H9 (cell line): ENCODE data around the gene CSTPP1. TPM values are rescaled to one million over a fixed set of nuclear protein-coding genes. Genes with fewer than 3 reads are reported as not detected.

ENCODE experiments used
- DNase-seq: peaks from one replicate; pipeline ENCODE4 v3.0.0-alpha.2; 2017
- H2AFZ ChIP-seq: one replicate; pipeline ENCODE4 v1.6.1; 2013; ENCODE audit warnings: mild to moderate bottlenecking, low read length, control low read depth, moderate library complexity
- H2AK5ac ChIP-seq: 2 replicates; pipeline ENCODE4 v1.6.1; 2013; ENCODE audit warnings: low read length, control low read depth, mixed read lengths; ENCODE audit not compliant: insufficient read length
- H2BK120ac ChIP-seq: one replicate; pipeline ENCODE4 v1.6.1; 2013; ENCODE audit warnings: low read depth, mild to moderate bottlenecking, low read length, control low read depth, inconsistent platforms; ENCODE audit not compliant: poor library complexity, severe bottlenecking
- H2BK12ac ChIP-seq: 2 replicates; pipeline ENCODE4 v1.6.1; 2013; ENCODE audit warnings: low read length, control low read depth, mixed read lengths, low read depth; ENCODE audit not compliant: insufficient read length
- H2BK15ac ChIP-seq: 2 replicates; pipeline ENCODE4 v1.6.1; 2013; ENCODE audit warnings: low read depth, low read length, control low read depth
- H2BK20ac ChIP-seq: one replicate; pipeline ENCODE4 v1.6.1; 2013; ENCODE audit warnings: low read depth, mild to moderate bottlenecking, low read length, control low read depth, inconsistent platforms; ENCODE audit not compliant: poor library complexity, severe bottlenecking
- H2BK5ac ChIP-seq: 2 replicates; pipeline ENCODE4 v1.6.1; 2013; ENCODE audit warnings: low read length, control low read depth, mixed read lengths; ENCODE audit not compliant: insufficient read length
- H3K14ac ChIP-seq: 2 replicates; pipeline ENCODE4 v1.6.1; 2013; ENCODE audit warnings: low read length, control low read depth; ENCODE audit not compliant: insufficient read depth
- H3K18ac ChIP-seq: 2 replicates; pipeline ENCODE4 v1.6.1; 2013; ENCODE audit warnings: low read depth, mild to moderate bottlenecking, mixed read lengths, low read length, control low read depth; ENCODE audit not compliant: insufficient read length
- H3K23ac ChIP-seq: 2 replicates; pipeline ENCODE4 v1.6.1; 2013; ENCODE audit warnings: low read length, control low read depth, mixed read lengths, low read depth; ENCODE audit not compliant: insufficient read length
- H3K23me2 ChIP-seq: 2 replicates; pipeline ENCODE4 v1.6.1; 2013; ENCODE audit warnings: low read depth, mild to moderate bottlenecking, mixed read lengths, low read length, control low read depth; ENCODE audit not compliant: insufficient read length, poor library complexity, severe bottlenecking
- H3K27ac ChIP-seq: 2 replicates; pipeline ENCODE4 v1.5.1; 2013; ENCODE audit warnings: low read length, control low read depth, mixed read lengths, low read depth; ENCODE audit not compliant: insufficient read length
- H3K27me3 ChIP-seq: 2 replicates; pipeline ENCODE4 v1.6.1; 2013; ENCODE audit warnings: low read length, control low read depth, inconsistent platforms; ENCODE audit not compliant: insufficient read depth
- H3K4ac ChIP-seq: 2 replicates; pipeline ENCODE4 v1.6.1; 2013; ENCODE audit warnings: low read depth, mild to moderate bottlenecking, control low read depth, inconsistent platforms, low read length, moderate library complexity
- H3K4me1 ChIP-seq: 2 replicates; pipeline ENCODE4 v1.6.1; 2013; ENCODE audit warnings: low read length, control low read depth, inconsistent platforms; ENCODE audit not compliant: insufficient read depth
- H3K4me2 ChIP-seq: 2 replicates; pipeline ENCODE4 v1.6.1; 2013; ENCODE audit warnings: low read length, control low read depth, mixed read lengths; ENCODE audit not compliant: insufficient read length, insufficient read depth
- H3K56ac ChIP-seq: 2 replicates; pipeline ENCODE4 v1.6.1; 2013; ENCODE audit warnings: low read depth, mild to moderate bottlenecking, mixed read lengths, low read length, control low read depth; ENCODE audit not compliant: insufficient read length
- H3K79me1 ChIP-seq: 2 replicates; pipeline ENCODE4 v1.6.1; 2013; ENCODE audit warnings: low read depth, mild to moderate bottlenecking, moderate library complexity, low read length, control low read depth, inconsistent platforms; ENCODE audit not compliant: insufficient read depth, poor library complexity, severe bottlenecking
- H3K79me2 ChIP-seq: 2 replicates; pipeline ENCODE4 v1.6.1; 2013; ENCODE audit warnings: low read length, control low read depth, inconsistent platforms; ENCODE audit not compliant: insufficient read depth
- H3K9ac ChIP-seq: 2 replicates; pipeline ENCODE4 v1.6.1; 2013; ENCODE audit warnings: low read length, control low read depth, mixed read lengths; ENCODE audit not compliant: insufficient read length; ENCODE audit errors: extremely low read depth
- H3K9me3 ChIP-seq: one replicate; pipeline ENCODE4 v1.6.1; 2013; ENCODE audit warnings: low read depth, low read length, inconsistent platforms; ENCODE audit not compliant: control insufficient read depth
- H3T11ph ChIP-seq: one replicate; pipeline ENCODE4 v1.6.1; 2013; ENCODE audit warnings: mild to moderate bottlenecking, low read length, control low read depth, inconsistent platforms
- H4K20me1 ChIP-seq: one replicate; pipeline ENCODE4 v1.6.1; 2013; ENCODE audit not compliant: control insufficient read depth, insufficient read length, insufficient read depth
- H4K5ac ChIP-seq: 2 replicates; pipeline ENCODE4 v1.6.1; 2013; ENCODE audit warnings: low read depth, mild to moderate bottlenecking, mixed read lengths, low read length, control low read depth; ENCODE audit not compliant: insufficient read length
- H4K8ac ChIP-seq: replicated peaks from 2 replicates; pipeline ENCODE4 v1.6.1; 2013; ENCODE audit warnings: low read length, control low read depth, mixed read lengths, low read depth; ENCODE audit not compliant: insufficient read length
- H4K91ac ChIP-seq: 2 replicates; pipeline ENCODE4 v1.6.1; 2013; ENCODE audit warnings: low read depth, mild to moderate bottlenecking, moderate library complexity, mixed read lengths, low read length, control low read depth; ENCODE audit not compliant: insufficient read length
- H3K27ac Mint-ChIP-seq, 3 experiments: 2 replicates in 2 of 3; 3 replicates in 1 of 3; pipeline ENCODE4 v1.8.0; 2020 to 2021; ENCODE audit warnings: mixed read lengths in 3 of 3, mild to moderate bottlenecking in 1 of 3, moderate library complexity in 1 of 3
- H3K27me3 Mint-ChIP-seq: 2 replicates; pipeline ENCODE4 v1.8.0; 2021; ENCODE audit warnings: low read depth, mild to moderate bottlenecking, moderate library complexity, mixed read lengths
- H3K36me3 Mint-ChIP-seq, 3 experiments: 2 replicates in 2 of 3; 3 replicates in 1 of 3; pipeline ENCODE4 v1.8.0; 2020 to 2021; ENCODE audit warnings: low read depth in 3 of 3, mixed read lengths in 3 of 3; ENCODE audit not compliant: insufficient read depth in 1 of 3
- H3K4me1 Mint-ChIP-seq, 2 experiments: 2 replicates each; pipeline ENCODE4 v1.8.0; 2020; ENCODE audit warnings: mixed read lengths in 2 of 2
- H3K4me3 Mint-ChIP-seq, 2 experiments: 2 replicates in 1 of 2; 3 replicates in 1 of 2; pipeline ENCODE4 v1.8.0; 2020 to 2021; ENCODE audit warnings: mild to moderate bottlenecking in 2 of 2, mixed read lengths in 2 of 2, moderate library complexity in 1 of 2
- H3K9me3 Mint-ChIP-seq, 2 experiments: 2 replicates in 1 of 2; 3 replicates in 1 of 2; pipeline ENCODE4 v1.8.0; 2020; ENCODE audit warnings: mild to moderate bottlenecking in 2 of 2, mixed read lengths in 2 of 2, moderate library complexity in 1 of 2
- CTCF ChIP-seq: fragments of 200-600 bp; sonication (generic); conservative IDR thresholded peaks from 3 replicates; pipeline ENCODE4 v1.8.0; 2021; ENCODE audit warnings: antibody characterized with exemption, mild to moderate bottlenecking
- WGBS: extraction: QIAGEN DNeasy Blood & Tissue Kit; methylation state at CpG from one replicate; pipeline ENCODE4 v1.1.7; 2013; ENCODE audit warnings: missing lambda C conversion rate, low lambda C conversion rate, mixed read lengths; ENCODE audit not compliant: insufficient read length; ENCODE audit errors: extremely low coverage; 5-methylcytosine and 5-hydroxymethylcytosine counted together
- total RNA-seq: library from RNA; stranded (reverse); gene quantifications from 2 replicates; pipeline ENCODE4 v1.2.1, GENCODE V29; 2021

Gene CSTPP1
- total RNA-seq, 1 experiment from 2014 or later = 21.2 TPM

GRCh38 chr11:47188259-47188658 lies 251.7 kb downstream of the CSTPP1 start:
- Mint-ChIP-seq H3K27me3 (peaks cover 28% of the 10 kb centered on the region), H3K27ac (no peak overlapping the region), H3K36me3 (peaks cover 0 to 6% (median 5%) of the 10 kb centered on the region in 3 experiments; a peak in 4 of 7 replicates), H3K4me1 (peaks cover 18 to 29% of the 10 kb centered on the region in 2 experiments), H3K9me3 (no peaks in the 10 kb centered on the region), H3K4me3 (peak overlapping the region; percentile 71 to 91; a peak in 2 of 5 replicates)
- Histone ChIP-seq H3K9ac (no peak overlapping the region), H4K91ac (no peak overlapping the region), H3K14ac (no peak overlapping the region), H3K27ac (no peak overlapping the region), H3K4me1 (no peaks in the 10 kb centered on the region), H3K23ac (no peak overlapping the region), H3K79me1 (no peaks in the 10 kb centered on the region), H3K9me3 (no peaks in the 10 kb centered on the region), H2BK12ac (no peak overlapping the region), H2BK120ac (no peak overlapping the region), H3K79me2 (no peaks in the 10 kb centered on the region), H3K23me2 (peaks cover 14% of the 10 kb centered on the region), H4K5ac (no peak overlapping the region), H3T11ph (no peak overlapping the region), H4K20me1 (no peaks in the 10 kb centered on the region), H2AFZ (no peak overlapping the region), H3K4me2 (no peak overlapping the region), H2AK5ac (no peak overlapping the region), H4K8ac (no peak overlapping the region), H3K18ac (no peak overlapping the region), H3K56ac (no peak overlapping the region), H2BK5ac (no peak overlapping the region), H2BK20ac (no peak overlapping the region), H3K27me3 (no peaks in the 10 kb centered on the region), H2BK15ac (no peak overlapping the region), H3K4ac (no peak overlapping the region)
- DNase-seq = no peak
- no CpG with 5 or more reads among the region's 1 CpG for WGBS
- no peak for TF ChIP-seq CTCF
